ENCODE results near the gene NKD2. TPM values are rescaled to one million over a fixed set of nuclear protein-coding genes. Genes with fewer than 3 reads are reported as not detected.
"Not testable (repeated sequence)": the region's sequence is repeated elsewhere in the genome, so short reads cannot be mapped to it uniquely, and the experiment has no call there.

The NKD2 gene
- total RNA-seq, 1 donor from 2014 or later, result 0.26 TPM

DNA sequence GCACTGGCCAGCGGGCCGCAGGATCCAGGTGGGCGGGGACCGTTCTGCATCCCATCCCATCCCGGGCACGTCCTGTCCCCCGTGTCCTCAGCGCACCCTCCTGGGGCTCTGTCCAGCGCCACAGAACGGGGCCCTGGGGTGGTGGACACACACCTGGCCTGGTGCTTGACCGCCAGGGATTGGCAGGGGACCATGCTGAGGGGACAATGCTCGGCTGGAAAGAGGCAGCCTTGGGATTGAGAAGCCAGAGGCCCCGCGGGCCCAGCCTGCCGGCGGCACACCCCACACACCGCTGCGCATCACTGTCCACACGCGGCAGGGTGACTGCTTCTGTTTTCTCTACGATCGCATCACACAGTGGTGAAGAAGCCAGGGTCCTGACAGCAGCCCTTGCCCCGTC is 70.2 kb downstream of the NKD2 start:
- Histone ChIP-seq H3K27me3 (ENCODE audit: control insufficient read depth, insufficient read depth, low read length) (no peaks in the 10 kb centered on the region), H3K4me3 (ENCODE audit: low read depth, low read length) (no peak overlapping the region), H3K36me3 (ENCODE audit: control insufficient read depth, insufficient read depth, low read length) (no peaks in the 10 kb centered on the region)
- FAIRE-seq, result no peak
- TF ChIP-seq, protein P1, sequence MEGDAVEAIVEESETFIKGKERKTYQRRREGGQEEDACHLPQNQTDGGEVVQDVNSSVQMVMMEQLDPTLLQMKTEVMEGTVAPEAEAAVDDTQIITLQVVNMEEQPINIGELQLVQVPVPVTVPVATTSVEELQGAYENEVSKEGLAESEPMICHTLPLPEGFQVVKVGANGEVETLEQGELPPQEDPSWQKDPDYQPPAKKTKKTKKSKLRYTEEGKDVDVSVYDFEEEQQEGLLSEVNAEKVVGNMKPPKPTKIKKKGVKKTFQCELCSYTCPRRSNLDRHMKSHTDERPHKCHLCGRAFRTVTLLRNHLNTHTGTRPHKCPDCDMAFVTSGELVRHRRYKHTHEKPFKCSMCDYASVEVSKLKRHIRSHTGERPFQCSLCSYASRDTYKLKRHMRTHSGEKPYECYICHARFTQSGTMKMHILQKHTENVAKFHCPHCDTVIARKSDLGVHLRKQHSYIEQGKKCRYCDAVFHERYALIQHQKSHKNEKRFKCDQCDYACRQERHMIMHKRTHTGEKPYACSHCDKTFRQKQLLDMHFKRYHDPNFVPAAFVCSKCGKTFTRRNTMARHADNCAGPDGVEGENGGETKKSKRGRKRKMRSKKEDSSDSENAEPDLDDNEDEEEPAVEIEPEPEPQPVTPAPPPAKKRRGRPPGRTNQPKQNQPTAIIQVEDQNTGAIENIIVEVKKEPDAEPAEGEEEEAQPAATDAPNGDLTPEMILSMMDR (IDR thresholded peaks at IDR 0.05; ENCODE audit: insufficient read depth, low read length, severe bottlenecking), result no peak
- no peak for DNase-seq (ENCODE audit: low read depth)

DNA sequence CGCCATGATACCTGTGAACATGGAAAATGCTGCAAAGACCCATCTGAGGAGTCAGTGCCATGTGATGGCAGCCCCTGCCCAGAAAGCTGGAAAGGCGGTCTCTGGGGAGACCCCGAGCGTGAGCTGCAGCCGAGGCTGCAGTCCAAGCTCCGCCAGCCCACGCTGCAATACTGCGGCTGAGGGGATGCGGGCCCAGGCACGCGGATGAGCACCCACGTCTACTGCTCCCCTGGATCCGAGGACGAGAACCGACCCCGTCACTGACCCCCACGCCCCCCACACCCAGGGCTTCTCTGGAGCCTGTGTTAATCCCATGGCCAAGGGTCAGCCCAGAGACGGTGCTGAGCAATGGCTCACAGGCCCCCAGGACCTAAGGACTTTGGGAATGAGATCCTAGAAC is 70.9 kb downstream of the NKD2 start:
- H3K4me3 ChIP-seq (ENCODE audit: low read depth, low read length), result no peak overlapping the region
- DNase-seq (ENCODE audit: low read depth) (no peak), FAIRE-seq (no peak)
- H3K27me3 ChIP-seq (ENCODE audit: control insufficient read depth, insufficient read depth, low read length), result no peaks in the 10 kb centered on the region
- TF ChIP-seq, protein P1 (IDR thresholded peaks at IDR 0.05; ENCODE audit: insufficient read depth, low read length, severe bottlenecking), result no peak
- no peaks in the 10 kb centered on the region for H3K36me3 ChIP-seq (ENCODE audit: control insufficient read depth, insufficient read depth, low read length)

DNA sequence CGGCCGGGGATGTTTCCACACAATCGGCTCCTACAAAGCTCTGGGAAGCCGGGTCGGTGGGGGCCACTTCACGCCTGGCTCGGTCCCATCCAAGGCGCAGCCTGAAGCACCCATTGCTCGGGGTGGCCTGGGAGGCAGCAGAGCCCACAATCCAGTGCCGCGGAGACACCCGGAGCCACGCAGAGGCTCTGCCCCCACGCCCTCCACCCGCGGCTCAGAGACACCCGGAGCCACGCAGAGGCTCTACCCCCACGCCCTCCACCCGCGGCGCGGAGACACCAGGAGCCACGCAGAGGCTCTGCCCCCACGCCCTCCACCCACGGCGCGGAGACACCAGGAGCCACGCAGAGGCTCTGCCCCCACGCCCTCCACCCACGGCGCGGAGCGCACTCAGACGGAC is 71.4 kb downstream of the NKD2 start:
- no peaks in the 10 kb centered on the region for H3K27me3 ChIP-seq (ENCODE audit: control insufficient read depth, insufficient read depth, low read length)
- DNase-seq (ENCODE audit: low read depth), result no peak
- H3K36me3 ChIP-seq (ENCODE audit: control insufficient read depth, insufficient read depth, low read length), result no peaks in the 10 kb centered on the region
- FAIRE-seq, result no peak
- TF ChIP-seq, protein P1 (IDR thresholded peaks at IDR 0.05; ENCODE audit: insufficient read depth, low read length, severe bottlenecking), result no peak
- no peak overlapping the region for H3K4me3 ChIP-seq (ENCODE audit: low read depth, low read length)

DNA sequence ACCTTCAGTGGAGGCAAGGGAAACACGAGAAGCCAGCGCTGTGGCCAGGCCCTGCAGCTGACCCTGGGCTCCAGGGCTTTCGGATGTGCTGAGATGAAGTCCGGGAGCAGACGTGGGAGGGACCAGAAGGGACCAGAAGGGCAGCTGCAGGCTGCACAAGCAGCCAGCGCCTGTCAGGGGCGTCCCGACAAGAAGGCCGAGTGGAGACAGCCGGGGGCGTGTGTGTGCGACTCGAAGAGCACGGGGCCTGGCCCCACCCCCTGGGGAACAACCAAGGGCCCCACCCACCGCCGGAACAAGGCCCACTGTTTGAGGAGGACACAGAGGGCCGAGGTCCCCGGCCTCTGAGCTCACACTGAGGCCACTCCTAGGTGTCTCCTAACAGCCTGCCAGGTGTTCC is 71.8 kb downstream of the NKD2 start:
- DNase-seq (ENCODE audit: low read depth) (no peak), FAIRE-seq (no peak)
- TF ChIP-seq, protein P1 (IDR thresholded peaks at IDR 0.05; ENCODE audit: insufficient read depth, low read length, severe bottlenecking), result no peak
- H3K4me3 ChIP-seq (ENCODE audit: low read depth, low read length), result no peak overlapping the region
- H3K36me3 ChIP-seq (ENCODE audit: control insufficient read depth, insufficient read depth, low read length), result no peaks in the 10 kb centered on the region
- no peaks in the 10 kb centered on the region for H3K27me3 ChIP-seq (ENCODE audit: control insufficient read depth, insufficient read depth, low read length)

DNA sequence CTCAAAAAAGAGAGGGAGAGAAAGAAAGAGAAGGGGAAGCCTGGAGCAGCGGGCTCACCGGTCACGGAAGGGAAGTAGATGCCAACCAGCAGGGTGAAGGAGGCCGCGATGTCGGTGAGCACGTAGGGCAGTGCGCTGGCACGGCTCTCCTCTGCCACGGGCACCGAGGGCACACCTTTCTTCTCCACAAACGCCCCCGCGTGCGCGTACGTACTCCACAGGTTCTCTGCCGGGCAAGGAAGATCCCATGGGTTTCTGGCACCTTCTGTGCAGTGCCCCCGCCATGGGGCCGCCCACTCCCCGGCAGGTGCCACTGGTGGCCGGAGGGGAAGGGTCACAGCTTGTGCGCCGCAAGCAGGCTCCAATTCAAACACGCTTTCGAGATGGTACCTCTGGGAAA is 72.9 kb downstream of the NKD2 start:
- TF ChIP-seq, protein P1 (IDR thresholded peaks at IDR 0.05; ENCODE audit: insufficient read depth, low read length, severe bottlenecking), result no peak
- no peak for DNase-seq (ENCODE audit: low read depth)
- H3K4me3 ChIP-seq (ENCODE audit: low read depth, low read length), result no peak overlapping the region
- no peaks in the 10 kb centered on the region for H3K27me3 ChIP-seq (ENCODE audit: control insufficient read depth, insufficient read depth, low read length)
- FAIRE-seq, result no peak
- peaks cover 2% of the 10 kb centered on the region for H3K36me3 ChIP-seq (ENCODE audit: control insufficient read depth, insufficient read depth, low read length)

DNA sequence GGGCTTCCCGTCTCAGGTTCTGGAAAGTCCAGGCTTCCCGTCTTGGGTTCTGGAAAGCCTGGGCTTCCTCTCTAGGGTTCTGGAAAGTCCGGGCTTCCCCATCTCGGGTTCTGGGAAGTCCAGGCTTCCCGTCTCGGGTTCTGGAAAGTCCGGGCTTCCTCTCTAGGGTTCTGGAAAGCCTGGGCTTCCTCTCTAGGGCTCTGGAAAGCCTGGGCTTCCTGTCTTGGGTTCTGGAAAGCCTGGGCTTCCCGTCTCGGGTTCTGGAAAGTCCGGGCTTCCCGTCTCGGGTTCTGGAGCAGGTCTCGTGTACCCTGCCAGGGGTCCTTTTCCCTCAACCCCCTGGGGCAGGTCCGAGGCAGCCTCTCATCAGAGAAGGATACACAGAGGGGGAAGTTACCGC is 74.4 kb downstream of the NKD2 start:
- not testable (repeated sequence) for H3K4me3 ChIP-seq (ENCODE audit: low read depth, low read length)

More for the DNA sequence above, 74.4 kb downstream of the NKD2 start:
- DNase-seq (ENCODE audit: low read depth); H3K36me3 ChIP-seq (ENCODE audit: control insufficient read depth, insufficient read depth, low read length); H3K27me3 ChIP-seq (ENCODE audit: control insufficient read depth, insufficient read depth, low read length); FAIRE-seq: not testable (repeated sequence)
